SU-DHL-6 (cell line): ENCODE measurements around the gene IL27RA.

Experiments
- EZH2phosphoT487 ChIP-seq: fragments of 200-600 bp; sonication (generic), shearing (Covaris generic); conservative IDR thresholded peaks from 2 replicates; pipeline ENCODE4 v1.6.1; 2018; ENCODE audit warnings: mild to moderate bottlenecking, antibody characterized with exemption, low read length, moderate library complexity, mixed read lengths
- TF ChIP-seq, protein P1 (sequence below): fragments of 200-600 bp; sonication (generic); IDR thresholded peaks from one replicate; pipeline ENCODE4 v1.5.1; 2017; ENCODE audit warnings: antibody characterized with exemption, mild to moderate bottlenecking, low read length, moderate library complexity; ENCODE audit not compliant: insufficient read depth, poor library complexity, severe bottlenecking

- TF ChIP-seq, protein P1, sequence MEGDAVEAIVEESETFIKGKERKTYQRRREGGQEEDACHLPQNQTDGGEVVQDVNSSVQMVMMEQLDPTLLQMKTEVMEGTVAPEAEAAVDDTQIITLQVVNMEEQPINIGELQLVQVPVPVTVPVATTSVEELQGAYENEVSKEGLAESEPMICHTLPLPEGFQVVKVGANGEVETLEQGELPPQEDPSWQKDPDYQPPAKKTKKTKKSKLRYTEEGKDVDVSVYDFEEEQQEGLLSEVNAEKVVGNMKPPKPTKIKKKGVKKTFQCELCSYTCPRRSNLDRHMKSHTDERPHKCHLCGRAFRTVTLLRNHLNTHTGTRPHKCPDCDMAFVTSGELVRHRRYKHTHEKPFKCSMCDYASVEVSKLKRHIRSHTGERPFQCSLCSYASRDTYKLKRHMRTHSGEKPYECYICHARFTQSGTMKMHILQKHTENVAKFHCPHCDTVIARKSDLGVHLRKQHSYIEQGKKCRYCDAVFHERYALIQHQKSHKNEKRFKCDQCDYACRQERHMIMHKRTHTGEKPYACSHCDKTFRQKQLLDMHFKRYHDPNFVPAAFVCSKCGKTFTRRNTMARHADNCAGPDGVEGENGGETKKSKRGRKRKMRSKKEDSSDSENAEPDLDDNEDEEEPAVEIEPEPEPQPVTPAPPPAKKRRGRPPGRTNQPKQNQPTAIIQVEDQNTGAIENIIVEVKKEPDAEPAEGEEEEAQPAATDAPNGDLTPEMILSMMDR: no peak
- no peak for TF ChIP-seq EZH2phosphoT487
Observed at GRCh38 chr19:13990085-13990484, 41.5 kb upstream of the IL27RA start.
